Natural killer cell (primary cell): ENCODE measurements around the gene DYSF. TPM values are rescaled to one million over a fixed set of nuclear protein-coding genes. Genes with fewer than 3 reads are reported as not detected.

Experiments
- ATAC-seq, 3 donors: fragments of 150-1000 bp in 2 of 3; fragments of 200-7000 bp in 1 of 3; cut with Tn5 transposase; 1 replicate in 1 of 3; 2 replicates in 2 of 3; pipeline ENCODE4 v1.10.0; 2021; ENCODE audit warnings: mild to moderate bottlenecking in 2 of 3, moderate library complexity in 2 of 3
- DNase-seq, 2 donors: peaks; one replicate each; pipeline versions ENCODE4 v3.0.0 to v3.0.0-alpha.2; 2013 to 2021; ENCODE audit warnings: mixed read lengths in 1 of 2
- H3K27ac ChIP-seq: one replicate; pipeline ENCODE4 v1.5.1; 2013; ENCODE audit warnings: mild to moderate bottlenecking, low read length
- H3K27me3 ChIP-seq: one replicate; pipeline ENCODE4 v1.6.1; 2013; ENCODE audit warnings: low read length; ENCODE audit not compliant: control insufficient read depth, insufficient read depth
- H3K36me3 ChIP-seq: one replicate; pipeline ENCODE4 v1.6.1; 2013; ENCODE audit warnings: low read length; ENCODE audit not compliant: control insufficient read depth, insufficient read depth
- H3K4me1 ChIP-seq: one replicate; pipeline ENCODE4 v1.6.1; 2013; ENCODE audit warnings: low read length; ENCODE audit not compliant: control insufficient read depth, insufficient read depth
- H3K4me3 ChIP-seq: one replicate; pipeline ENCODE4 v1.5.1; 2013; ENCODE audit warnings: low read length
- H3K9me3 ChIP-seq: one replicate; pipeline ENCODE4 v1.6.1; 2013; ENCODE audit warnings: low read length; ENCODE audit not compliant: control insufficient read depth, insufficient read depth
- H3K27ac Mint-ChIP-seq, 2 donors: one replicate each; pipeline ENCODE4 v1.8.0; 2022; ENCODE audit warnings: mild to moderate bottlenecking in 2 of 2, mixed read lengths in 2 of 2, moderate library complexity in 1 of 2
- H3K27me3 Mint-ChIP-seq, 2 donors: one replicate each; pipeline ENCODE4 v1.8.0; 2022; ENCODE audit warnings: low read depth in 2 of 2, mixed read lengths in 2 of 2
- H3K36me3 Mint-ChIP-seq: one replicate; pipeline ENCODE4 v1.8.0; 2022; ENCODE audit warnings: mixed read lengths
- H3K4me1 Mint-ChIP-seq, 2 donors: one replicate each; pipeline ENCODE4 v1.8.0; 2022; ENCODE audit warnings: mixed read lengths in 2 of 2
- H3K4me3 Mint-ChIP-seq: one replicate; pipeline ENCODE4 v1.8.0; 2022; ENCODE audit warnings: mild to moderate bottlenecking, moderate library complexity, mixed read lengths
- H3K9me3 Mint-ChIP-seq, 2 donors: one replicate each; pipeline ENCODE4 v1.8.0; 2022; ENCODE audit warnings: mixed read lengths in 2 of 2
- WGBS: methylation state at CpG from one replicate; pipeline ENCODE4 v1.1.7; 2013; ENCODE audit warnings: missing lambda C conversion rate; ENCODE audit not compliant: insufficient coverage; 5-methylcytosine and 5-hydroxymethylcytosine counted together
- intact Hi-C: fragments of 100-400 bp; cut with micrococcal nuclease; formaldehyde crosslinking; loops from one replicate; pipeline ENCODE4 v1.14.2; 2022
- total RNA-seq, 4 donors: library from RNA; stranded (reverse); fragments of 120-200 nt in 1 of 4; gene quantifications; one replicate each; pipeline versions ENCODE4 v1.2.3 to v1.2.4, GENCODE V29; 2013 to 2022
- TF ChIP-seq, protein P1 (sequence below): fragments of 200-600 bp; IDR thresholded peaks from one replicate; pipeline ENCODE4 v1.8.0; 2022; ENCODE audit warnings: antibody characterized with exemption

The DYSF gene
- total RNA-seq, 3 donors from 2014 or later (not counting 1 experiment from before 2014, with no cell fraction given) = 11.4 to 19.5 (median 12.4) TPM

DNA sequence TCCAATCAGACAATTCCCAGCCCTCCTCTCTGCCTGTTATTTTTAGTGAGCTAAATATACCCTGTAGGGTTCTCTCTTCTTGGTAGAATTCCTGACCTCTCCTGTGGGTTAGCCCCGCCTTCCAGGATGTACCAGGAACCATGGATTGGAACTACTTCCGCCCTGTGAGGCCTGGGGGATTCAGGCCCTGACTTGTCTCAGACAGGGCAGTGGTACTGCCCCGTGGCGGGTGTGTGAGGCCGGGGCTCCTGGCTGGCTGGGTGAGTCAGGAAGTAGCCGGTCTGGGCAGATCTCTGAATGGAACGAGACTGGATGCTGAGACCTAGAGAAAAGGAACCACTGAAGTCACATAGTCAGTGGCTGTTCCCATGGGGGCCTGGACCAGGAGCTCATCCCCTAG lies 50.5 kb downstream of the DYSF start:
- H3K4me3 ChIP-seq = no peak overlapping the region
- ATAC-seq (no peak), DNase-seq (no peak)
- TF ChIP-seq, protein P1, sequence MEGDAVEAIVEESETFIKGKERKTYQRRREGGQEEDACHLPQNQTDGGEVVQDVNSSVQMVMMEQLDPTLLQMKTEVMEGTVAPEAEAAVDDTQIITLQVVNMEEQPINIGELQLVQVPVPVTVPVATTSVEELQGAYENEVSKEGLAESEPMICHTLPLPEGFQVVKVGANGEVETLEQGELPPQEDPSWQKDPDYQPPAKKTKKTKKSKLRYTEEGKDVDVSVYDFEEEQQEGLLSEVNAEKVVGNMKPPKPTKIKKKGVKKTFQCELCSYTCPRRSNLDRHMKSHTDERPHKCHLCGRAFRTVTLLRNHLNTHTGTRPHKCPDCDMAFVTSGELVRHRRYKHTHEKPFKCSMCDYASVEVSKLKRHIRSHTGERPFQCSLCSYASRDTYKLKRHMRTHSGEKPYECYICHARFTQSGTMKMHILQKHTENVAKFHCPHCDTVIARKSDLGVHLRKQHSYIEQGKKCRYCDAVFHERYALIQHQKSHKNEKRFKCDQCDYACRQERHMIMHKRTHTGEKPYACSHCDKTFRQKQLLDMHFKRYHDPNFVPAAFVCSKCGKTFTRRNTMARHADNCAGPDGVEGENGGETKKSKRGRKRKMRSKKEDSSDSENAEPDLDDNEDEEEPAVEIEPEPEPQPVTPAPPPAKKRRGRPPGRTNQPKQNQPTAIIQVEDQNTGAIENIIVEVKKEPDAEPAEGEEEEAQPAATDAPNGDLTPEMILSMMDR = no peak
- no peaks in the 10 kb centered on the region for H3K36me3 ChIP-seq
- no peaks in the 10 kb centered on the region for H3K9me3 ChIP-seq
- no peaks in the 10 kb centered on the region for H3K27me3 ChIP-seq
- H3K36me3 Mint-ChIP-seq = no peaks in the 10 kb centered on the region
- H3K4me1 Mint-ChIP-seq = no peaks in the 10 kb centered on the region
- H3K4me3 Mint-ChIP-seq = no peak overlapping the region
- H3K27ac ChIP-seq = no peak overlapping the region
- no peak overlapping the region for H3K27ac Mint-ChIP-seq
- H3K27me3 Mint-ChIP-seq = peaks cover 0 to 2% of the 10 kb centered on the region in 2 donors
- H3K4me1 ChIP-seq = peaks cover 7% of the 10 kb centered on the region
- 72% methylated on average over 7 of the region's 7 CpGs for WGBS
- intact Hi-C loops = no loop called here
- no peaks in the 10 kb centered on the region for H3K9me3 Mint-ChIP-seq

GRCh38 chr2:71504611-71505010 lies 51.2 kb downstream of the DYSF start:
- DNase-seq (no peak), ATAC-seq (no peak)
- Histone ChIP-seq H3K27ac (no peak overlapping the region), H3K36me3 (no peaks in the 10 kb centered on the region), H3K9me3 (no peaks in the 10 kb centered on the region), H3K27me3 (no peaks in the 10 kb centered on the region), H3K4me3 (no peak overlapping the region), H3K4me1 (peaks cover 7% of the 10 kb centered on the region)
- H3K27me3 Mint-ChIP-seq = peaks cover 0 to 2% of the 10 kb centered on the region in 2 donors
- 88% methylated on average over 7 of the region's 7 CpGs for WGBS
- intact Hi-C loops = no loop called here
- no peaks in the 10 kb centered on the region for H3K4me1 Mint-ChIP-seq
- no peak overlapping the region for H3K4me3 Mint-ChIP-seq
- TF ChIP-seq, protein P1 = no peak
- H3K9me3 Mint-ChIP-seq = no peaks in the 10 kb centered on the region
- no peaks in the 10 kb centered on the region for H3K36me3 Mint-ChIP-seq
- no peak overlapping the region for H3K27ac Mint-ChIP-seq

DNA sequence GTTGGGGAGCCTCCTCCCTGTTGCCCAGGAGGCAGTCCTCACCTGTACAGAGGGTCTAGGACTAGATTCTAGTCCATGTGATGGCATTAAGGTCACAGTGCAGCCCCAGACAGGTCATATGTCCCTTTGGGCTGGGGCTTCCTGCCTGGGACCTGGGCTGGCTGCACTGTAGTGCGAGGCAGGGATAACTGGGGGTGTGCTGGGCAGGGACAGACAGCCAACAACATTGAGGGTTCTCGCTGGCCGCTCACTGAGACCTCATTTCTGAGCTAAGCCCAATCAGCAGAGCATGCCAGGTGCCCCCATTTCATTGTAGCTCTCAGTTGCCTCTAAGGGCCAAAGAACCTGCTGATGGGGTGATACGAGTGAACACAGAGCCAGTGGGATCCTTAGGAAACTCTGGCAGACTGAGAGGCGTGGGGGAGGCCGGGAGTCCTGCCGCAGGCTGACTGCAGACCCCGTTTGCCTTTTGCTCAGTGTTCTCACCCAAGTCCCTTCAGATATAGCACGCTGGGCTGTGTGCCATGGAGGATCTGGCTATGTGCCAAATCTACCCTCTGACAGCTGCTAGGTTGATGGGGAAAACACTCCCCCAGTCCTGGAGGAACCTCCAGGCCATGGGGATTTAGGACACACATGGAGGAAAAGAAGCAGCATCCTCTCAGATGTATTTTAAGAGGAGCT lies 51.9 kb downstream of the DYSF start:
- H3K27ac Mint-ChIP-seq = no peak overlapping the region
- Histone ChIP-seq H3K27me3 (no peaks in the 10 kb centered on the region), H3K9me3 (no peaks in the 10 kb centered on the region), H3K27ac (no peak overlapping the region), H3K36me3 (no peaks in the 10 kb centered on the region), H3K4me1 (peaks cover 2% of the 10 kb centered on the region), H3K4me3 (no peak overlapping the region)
- peaks cover 0 to under 1% of the 10 kb centered on the region in 2 donors for H3K27me3 Mint-ChIP-seq
- ATAC-seq = no peak
- H3K9me3 Mint-ChIP-seq = no peaks in the 10 kb centered on the region
- H3K4me3 Mint-ChIP-seq = no peak overlapping the region
- 81% methylated on average over 9 of the region's 9 CpGs for WGBS
- H3K4me1 Mint-ChIP-seq = no peaks in the 10 kb centered on the region
- H3K36me3 Mint-ChIP-seq = no peaks in the 10 kb centered on the region
- no peak for DNase-seq
- intact Hi-C loops = no loop called here
- TF ChIP-seq, protein P1 = no peak

DNA sequence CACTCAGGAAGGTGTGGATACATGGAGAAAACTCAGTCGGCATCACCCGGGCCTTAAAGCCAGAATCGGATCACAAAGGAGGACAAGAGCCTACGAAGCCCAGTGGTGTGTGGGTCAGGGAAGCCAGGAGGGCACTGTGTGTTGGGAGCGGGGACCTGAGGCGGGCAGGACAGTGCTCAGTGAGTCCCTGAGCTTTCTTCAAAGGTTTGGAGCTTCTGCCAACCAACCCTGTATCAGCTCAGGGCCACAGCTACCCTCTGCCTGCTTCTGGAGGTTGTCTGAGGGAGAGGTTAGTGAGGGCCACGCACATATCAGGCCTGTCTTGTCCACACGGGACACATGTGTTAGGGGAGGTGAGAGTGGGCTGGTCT lies 52.4 kb downstream of the DYSF start:
- H3K9me3 Mint-ChIP-seq = no peaks in the 10 kb centered on the region
- 89% methylated on average over 8 of the region's 8 CpGs for WGBS
- intact Hi-C loops = no loop called here
- no peak for DNase-seq
- Histone ChIP-seq H3K4me1 (no peaks in the 10 kb centered on the region), H3K9me3 (no peaks in the 10 kb centered on the region), H3K4me3 (no peak overlapping the region), H3K27me3 (no peaks in the 10 kb centered on the region), H3K36me3 (no peaks in the 10 kb centered on the region), H3K27ac (no peak overlapping the region)
- H3K27me3 Mint-ChIP-seq = no peaks in the 10 kb centered on the region
- H3K36me3 Mint-ChIP-seq = no peaks in the 10 kb centered on the region
- no peak overlapping the region for H3K27ac Mint-ChIP-seq
- no peaks in the 10 kb centered on the region for H3K4me1 Mint-ChIP-seq
- H3K4me3 Mint-ChIP-seq = no peak overlapping the region
- TF ChIP-seq, protein P1 = no peak
- no peak for ATAC-seq
